Measurements from ENCODE around the gene TLK1. TPM values are rescaled to one million over a fixed set of nuclear protein-coding genes. Genes with fewer than 3 reads are reported as not detected.

TLK1 gene
- polyA plus RNA-seq (2013, experiment 1 of 2; ENCODE audit: insufficient read length) = 22.2 TPM
- 24.7 TPM for polyA plus RNA-seq (2013, experiment 2 of 2; ENCODE audit: insufficient read length)

DNA sequence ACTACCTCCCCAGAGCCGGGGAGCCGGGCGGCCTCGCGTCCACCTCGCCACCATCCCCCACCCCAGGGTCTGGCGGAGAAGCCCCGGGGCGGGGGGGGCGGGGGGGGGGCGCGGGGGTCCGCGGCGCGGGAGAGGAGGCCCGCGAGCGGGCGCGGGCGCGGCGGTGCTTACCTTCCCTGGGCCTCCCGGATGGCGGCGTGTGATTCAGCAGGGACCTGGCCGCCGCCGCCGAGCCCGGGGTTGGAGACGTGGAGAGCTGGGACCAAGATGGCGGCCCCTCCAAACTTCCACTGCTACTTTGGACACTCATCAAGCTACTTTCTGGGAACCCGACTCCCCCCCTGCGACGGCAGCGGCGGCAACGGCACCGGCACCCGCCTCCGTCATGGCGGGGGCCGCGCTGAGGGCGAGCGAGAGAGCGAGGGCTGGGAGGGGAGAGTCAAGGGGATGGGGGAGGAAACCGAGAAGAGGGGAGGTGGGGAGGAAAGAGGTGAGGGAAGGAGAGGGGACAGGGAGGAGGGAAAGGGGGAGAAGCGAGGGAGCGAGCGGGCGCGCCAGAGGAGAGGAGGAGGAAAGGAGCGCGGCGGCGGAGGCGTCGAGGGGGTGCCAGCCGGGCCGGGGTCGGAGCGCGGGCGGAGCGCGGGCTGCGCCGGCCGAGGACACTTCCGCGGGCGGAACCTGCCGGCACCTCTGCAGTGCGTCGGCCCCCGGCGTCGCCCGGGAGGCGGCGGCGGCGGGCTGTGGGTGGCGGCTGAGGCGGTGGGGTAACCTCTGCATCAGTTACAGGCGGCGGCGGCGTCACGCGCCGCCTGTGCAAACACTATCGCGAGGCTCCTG lies at the start of gene TLK1:
Gene TLK1, minus strand, starts transcription at position 775 of the 837 bp plus-strand sequence. Its CDS starts 465 bp downstream, at position 310.
- peak; percentile 69 for DNase-seq

DNA sequence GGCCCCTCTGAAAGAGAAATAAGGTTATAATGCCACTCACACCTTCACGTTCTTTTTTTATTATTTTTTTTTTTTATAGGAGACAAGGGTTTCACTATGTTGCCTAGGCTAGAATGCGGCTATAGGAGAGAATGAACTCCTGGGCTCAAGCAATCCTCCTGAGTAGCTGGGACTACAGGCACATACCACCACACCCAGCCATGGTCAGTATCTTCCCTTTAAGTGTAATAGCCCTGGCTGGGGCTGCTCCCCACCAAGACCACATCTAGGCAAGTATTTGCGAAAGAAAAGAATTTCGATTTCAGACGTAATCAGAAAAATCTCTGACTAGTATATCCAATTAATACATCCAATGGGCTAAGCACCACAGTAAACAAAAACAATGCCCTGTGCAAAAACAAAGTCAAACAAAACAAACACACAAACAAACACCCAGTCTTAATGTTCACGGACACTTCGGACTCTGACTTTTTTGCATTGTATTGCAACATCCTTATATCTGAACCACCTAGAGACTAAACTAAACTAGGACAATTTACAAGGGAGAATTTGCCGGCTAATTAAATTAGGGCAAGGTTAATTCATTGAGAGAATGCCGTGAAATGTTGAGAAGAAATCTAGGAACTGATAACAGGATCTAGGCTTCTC lies 49.6 kb upstream of the TLK1 start:
- DNase-seq = no peak

- no peak for DNase-seq
These were observed 48.0 kb upstream of the TLK1 start for GRCh38 chr2:171208657-171209056.

DNA sequence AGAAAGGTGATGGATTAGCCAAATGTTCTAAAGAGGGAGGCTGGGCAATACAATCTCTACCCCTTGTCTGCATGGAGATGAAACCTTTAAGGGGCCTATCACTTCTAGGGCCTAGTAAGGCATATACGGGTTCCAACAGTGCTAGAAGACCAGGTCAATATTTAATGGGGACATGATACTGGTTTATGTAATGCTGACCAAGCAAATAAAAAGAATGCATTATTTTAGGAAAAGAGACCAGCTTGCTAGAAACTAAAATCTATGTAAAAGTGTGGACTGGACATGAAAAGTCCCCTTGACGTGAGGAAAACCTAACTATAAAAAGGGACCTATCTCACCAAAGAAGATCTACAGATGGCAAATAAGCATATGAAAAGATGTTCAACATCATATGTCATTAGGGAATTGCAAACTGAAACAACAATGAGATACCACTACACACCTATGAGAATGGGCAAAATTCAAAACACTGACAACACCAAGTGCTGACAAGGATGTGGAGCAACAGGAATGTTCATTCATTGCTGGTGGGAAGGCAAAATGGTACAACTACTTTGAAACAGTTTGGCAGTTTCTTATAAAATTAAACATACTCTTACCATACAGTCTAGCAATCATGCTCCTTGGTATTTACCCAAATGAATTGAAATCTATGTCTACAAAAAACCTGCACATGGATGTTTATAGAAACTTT lies 45.9 kb upstream of the TLK1 start:
- DNase-seq = no peak

GRCh38 chr2:171205551-171205950 lies 44.9 kb upstream of the TLK1 start:
- DNase-seq = no peak

- no peak for DNase-seq
These were observed 41.1 kb upstream of the TLK1 start for GRCh38 chr2:171201767-171202166.

DNA sequence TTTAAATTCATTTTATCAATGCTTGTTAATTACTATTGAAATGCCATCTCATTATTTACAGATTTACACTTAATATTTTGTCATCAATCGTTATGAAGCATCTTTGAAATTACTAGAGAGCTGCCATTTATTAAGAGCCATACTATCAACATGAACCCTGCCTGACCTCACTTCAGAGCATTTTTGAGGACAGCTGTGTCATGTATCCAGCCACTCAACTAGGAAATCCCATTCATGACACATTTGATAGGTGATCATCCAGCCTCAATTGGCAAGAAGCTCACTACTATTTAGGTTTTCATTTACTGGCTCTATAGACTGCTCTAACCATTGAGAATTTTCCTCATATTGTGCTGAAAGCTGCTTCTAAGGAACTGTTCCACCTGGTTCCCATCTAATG lies 40.6 kb upstream of the TLK1 start:
- DNase-seq = no peak

DNA sequence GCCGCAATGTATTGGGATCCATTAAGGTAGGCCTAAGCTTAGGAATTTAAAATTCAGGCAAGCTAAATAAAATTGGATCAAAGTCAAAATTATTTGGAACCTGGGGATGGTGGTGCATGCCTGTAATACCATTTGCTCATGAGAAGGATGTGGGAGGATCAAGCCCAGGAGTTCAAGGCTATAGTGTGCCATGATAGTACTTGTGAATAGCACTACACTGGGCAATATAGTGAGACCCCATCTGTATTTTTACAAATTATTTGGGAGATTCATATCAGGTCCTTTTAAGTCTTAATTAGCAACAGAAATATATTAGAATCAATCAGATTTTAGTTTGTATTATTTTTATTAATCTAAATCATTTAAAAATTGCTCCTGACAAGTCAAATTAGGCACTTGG lies 39.8 kb upstream of the TLK1 start:
- no peak for DNase-seq

GRCh38 chr2:171191021-171191420 lies 30.3 kb upstream of the TLK1 start:
- no peak for DNase-seq

- DNase-seq = no peak
These were observed 27.1 kb upstream of the TLK1 start for GRCh38 chr2:171187819-171188218.

DNA sequence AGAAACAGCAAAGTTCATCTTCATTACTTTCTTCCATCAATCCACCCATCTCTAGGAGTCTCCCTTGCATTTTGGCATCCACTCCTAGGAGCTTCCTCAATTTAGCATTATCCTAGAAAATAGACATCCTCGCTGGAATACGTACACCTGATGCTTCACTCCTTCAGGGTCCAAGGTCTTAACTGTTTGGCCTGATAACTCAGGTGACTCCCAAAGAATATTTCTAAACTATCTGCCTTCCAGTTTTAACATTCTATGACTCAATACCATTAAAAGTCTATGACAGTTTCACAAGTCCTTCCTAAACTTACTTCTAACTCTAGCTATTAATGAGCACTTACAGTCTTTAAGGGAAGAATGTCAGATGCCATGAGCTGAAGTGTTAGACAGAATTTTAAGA lies 26.5 kb upstream of the TLK1 start:
- DNase-seq = no peak

DNA sequence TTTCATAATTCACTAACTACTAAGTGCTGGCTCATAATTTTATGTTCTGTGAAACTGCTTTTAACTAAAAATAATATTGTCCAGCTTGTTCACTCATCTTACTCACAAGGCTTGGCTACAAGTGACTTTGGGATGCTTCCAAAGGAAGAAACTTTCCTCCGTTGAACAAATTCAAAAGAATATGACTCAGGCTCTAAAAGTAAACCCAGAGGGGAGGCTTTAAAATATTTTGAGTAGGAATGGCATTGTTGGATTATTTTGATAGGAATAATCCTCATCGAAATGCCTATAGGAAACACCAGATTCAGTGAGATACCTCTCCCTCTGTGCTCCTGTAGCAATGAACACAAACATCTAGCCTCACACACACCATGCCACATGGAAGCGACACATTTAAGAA lies 25.2 kb upstream of the TLK1 start:
- peak; percentile 91 for DNase-seq

DNA sequence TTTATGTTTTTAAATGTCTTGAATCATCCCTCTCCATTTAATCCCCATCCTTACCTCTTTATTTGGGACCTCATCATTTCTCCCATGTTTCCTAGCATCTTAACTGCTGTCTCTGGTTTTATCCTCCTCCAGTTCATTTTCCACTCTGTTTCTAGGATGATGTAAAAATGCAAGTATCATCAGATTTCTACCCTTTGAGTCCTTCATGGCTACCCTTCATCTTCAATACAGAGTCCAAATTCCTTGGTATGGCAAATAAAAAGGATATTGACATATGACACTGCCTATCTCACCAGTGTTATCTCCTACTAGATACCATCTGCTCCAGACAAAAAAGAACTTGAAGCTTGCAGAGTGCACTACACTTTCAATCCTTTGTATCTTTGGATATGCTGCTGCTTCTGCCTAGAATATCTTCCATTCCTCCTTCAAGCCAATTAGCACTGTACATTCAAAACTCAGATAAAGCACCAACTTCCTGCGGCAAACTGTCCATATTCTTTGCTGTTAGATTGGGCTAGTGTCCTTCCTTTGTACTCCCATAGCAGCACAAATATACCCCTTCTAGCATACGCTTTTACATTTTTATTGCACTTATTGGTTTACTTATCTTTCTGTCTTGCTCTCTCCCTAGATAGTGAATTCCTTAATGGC lies 24.6 kb upstream of the TLK1 start:
- no peak for DNase-seq

DNA sequence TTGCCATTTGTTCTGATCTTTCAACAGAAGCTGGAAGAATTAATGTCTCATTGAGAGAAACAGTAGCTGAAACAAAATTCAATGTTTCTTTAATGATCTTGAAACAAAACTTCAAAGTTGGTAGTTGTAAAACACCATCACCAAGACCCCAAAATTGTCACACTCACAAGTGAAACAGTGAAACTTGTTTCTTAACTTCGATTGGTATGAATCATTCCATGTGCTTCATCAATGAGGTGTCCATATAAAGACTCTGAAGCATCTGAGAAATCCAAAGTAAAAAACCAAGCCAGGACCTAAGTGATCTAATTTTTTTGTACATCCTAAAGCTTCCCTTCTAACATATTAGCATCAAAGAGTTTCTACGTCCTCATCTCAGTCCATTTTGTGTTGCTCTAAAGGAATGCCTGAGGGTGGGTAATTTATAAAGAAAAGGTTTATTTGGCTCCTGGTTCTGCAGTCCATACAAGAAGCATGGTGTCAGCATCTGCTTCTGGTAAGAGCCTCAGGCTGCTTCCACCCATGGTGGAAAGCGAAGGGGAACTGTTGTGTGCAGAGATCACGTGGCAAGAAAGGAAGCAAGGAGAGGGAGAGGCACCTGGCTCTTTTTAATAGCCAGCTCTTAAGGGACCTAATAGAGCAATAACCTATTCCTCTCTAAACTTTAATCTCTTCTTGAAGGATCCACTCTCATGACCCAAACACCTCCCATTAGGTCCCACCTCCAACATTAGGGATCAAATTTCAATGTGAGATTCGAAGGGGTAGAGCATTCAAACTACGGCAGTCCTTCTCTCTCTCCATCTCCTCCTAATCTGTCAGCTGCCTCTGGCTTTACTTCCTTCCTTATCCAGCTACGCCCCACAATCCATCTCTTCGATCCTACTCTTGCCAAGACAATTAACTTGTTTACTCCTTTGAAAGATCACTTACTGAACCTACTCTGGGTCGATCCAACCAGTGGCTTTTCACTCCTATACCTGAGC lies 20.7 kb upstream of the TLK1 start:
- no peak for DNase-seq

- DNase-seq = no peak
These were observed 19.7 kb upstream of the TLK1 start for GRCh38 chr2:171180229-171180930.

GRCh38 chr2:171178993-171179392 lies 18.3 kb upstream of the TLK1 start:
- DNase-seq = no peak

GRCh38 chr2:171176516-171176915 lies 15.8 kb upstream of the TLK1 start:
- DNase-seq = no peak

GRCh38 chr2:171174075-171174474 lies 13.4 kb upstream of the TLK1 start:
- no peak for DNase-seq

DNA sequence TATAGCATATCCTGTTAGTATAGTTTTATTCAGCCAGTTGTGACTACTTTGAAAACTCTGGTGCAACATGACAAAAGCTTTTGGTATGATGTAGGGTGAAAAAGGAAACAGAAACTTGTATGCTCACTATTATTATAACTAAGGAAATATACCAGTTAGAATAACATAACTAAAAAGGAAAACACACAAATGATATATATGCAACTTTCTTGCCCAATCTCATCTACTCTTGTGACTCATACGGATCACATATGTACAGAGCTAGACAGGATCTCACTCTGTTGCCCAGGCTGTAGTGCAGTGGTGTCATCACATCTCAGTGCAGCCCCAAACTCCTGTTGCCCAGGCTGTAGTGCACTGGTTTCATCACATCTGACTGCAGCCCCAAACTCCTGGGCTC lies 12.4 kb upstream of the TLK1 start:
- DNase-seq = peak; percentile 85

DNA sequence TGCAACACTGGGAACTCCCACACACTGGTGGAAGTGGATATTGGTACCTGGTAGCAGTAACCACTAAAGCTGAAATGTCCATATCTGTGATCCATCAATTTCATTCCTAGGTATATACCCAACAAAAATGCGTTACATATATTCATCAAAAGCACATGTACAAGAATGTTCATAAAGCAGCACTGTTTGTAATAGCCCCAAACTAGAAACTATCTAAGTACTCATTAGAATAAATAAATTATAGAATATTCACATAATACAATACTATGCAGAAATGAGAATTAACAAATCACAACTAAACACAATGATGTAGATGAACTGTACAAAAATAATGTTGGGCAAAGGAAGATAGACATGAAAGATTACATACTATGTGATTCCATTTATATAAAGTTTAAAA lies 11.1 kb upstream of the TLK1 start:
- no peak for DNase-seq

- no peak for DNase-seq
These were observed 9.1 kb upstream of the TLK1 start for GRCh38 chr2:171169839-171170238.

All from fibroblast of skin of back (primary cell).